ENCODE data around the gene WIPI1.

DNA sequence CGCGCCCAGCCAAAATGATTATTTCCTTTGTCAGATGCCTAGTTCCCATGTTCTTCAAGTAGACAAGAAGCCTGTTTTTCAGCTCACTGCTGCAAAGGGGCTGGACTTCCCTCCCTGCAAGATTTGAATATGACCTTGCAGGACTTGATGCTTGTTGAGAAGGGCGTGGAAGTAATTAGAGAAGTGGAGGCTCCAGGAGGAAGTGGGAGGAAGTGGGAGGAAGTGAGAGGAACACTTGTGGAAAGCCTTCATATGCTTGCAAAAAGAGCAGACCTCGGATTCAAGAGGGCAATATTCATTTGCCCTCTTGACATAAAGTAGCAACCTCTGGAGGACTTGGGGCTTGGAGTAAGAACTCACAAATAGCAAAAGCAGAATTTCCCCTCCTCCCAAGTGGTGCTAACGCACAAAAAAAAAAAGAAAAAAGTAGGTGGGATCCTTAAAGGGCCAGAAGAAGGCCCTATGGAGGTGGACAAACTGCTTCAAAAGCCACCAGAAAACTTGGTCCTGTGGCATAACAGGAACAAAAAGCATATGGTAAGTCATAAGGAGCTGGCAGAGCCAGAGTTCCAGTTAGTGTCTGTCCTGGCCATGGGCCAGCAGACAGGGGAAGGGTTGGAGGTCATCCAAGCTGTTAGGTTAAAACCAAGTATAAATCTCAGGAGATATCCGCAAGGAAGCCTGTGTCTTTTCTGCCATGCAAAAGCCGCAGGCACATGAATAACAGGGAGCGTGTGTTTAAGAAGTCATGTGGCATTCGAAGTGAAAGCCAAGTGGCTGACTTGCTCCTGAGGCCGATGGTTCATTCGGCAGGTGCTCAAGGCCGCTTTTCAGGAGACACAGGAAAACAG lies 34.3 kb upstream of the WIPI1 start:
- TF ChIP-seq POLR2AphosphoS5 (IDR thresholded peaks at IDR 0.05; ENCODE audit: low read depth, low read length), result no peak
- TF ChIP-seq, protein P1, sequence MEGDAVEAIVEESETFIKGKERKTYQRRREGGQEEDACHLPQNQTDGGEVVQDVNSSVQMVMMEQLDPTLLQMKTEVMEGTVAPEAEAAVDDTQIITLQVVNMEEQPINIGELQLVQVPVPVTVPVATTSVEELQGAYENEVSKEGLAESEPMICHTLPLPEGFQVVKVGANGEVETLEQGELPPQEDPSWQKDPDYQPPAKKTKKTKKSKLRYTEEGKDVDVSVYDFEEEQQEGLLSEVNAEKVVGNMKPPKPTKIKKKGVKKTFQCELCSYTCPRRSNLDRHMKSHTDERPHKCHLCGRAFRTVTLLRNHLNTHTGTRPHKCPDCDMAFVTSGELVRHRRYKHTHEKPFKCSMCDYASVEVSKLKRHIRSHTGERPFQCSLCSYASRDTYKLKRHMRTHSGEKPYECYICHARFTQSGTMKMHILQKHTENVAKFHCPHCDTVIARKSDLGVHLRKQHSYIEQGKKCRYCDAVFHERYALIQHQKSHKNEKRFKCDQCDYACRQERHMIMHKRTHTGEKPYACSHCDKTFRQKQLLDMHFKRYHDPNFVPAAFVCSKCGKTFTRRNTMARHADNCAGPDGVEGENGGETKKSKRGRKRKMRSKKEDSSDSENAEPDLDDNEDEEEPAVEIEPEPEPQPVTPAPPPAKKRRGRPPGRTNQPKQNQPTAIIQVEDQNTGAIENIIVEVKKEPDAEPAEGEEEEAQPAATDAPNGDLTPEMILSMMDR (IDR thresholded peaks at IDR 0.05), result no peak
- TF ChIP-seq, protein P2, sequence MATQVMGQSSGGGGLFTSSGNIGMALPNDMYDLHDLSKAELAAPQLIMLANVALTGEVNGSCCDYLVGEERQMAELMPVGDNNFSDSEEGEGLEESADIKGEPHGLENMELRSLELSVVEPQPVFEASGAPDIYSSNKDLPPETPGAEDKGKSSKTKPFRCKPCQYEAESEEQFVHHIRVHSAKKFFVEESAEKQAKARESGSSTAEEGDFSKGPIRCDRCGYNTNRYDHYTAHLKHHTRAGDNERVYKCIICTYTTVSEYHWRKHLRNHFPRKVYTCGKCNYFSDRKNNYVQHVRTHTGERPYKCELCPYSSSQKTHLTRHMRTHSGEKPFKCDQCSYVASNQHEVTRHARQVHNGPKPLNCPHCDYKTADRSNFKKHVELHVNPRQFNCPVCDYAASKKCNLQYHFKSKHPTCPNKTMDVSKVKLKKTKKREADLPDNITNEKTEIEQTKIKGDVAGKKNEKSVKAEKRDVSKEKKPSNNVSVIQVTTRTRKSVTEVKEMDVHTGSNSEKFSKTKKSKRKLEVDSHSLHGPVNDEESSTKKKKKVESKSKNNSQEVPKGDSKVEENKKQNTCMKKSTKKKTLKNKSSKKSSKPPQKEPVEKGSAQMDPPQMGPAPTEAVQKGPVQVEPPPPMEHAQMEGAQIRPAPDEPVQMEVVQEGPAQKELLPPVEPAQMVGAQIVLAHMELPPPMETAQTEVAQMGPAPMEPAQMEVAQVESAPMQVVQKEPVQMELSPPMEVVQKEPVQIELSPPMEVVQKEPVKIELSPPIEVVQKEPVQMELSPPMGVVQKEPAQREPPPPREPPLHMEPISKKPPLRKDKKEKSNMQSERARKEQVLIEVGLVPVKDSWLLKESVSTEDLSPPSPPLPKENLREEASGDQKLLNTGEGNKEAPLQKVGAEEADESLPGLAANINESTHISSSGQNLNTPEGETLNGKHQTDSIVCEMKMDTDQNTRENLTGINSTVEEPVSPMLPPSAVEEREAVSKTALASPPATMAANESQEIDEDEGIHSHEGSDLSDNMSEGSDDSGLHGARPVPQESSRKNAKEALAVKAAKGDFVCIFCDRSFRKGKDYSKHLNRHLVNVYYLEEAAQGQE (IDR thresholded peaks at IDR 0.05; ENCODE audit: insufficient read depth in 1 of 2, low read depth in 2 of 2, low read length in 1 of 2), result no peak
- no peak for TF ChIP-seq TCF7L2 (IDR thresholded peaks at IDR 0.05; ENCODE audit: low read depth, low read length)

Data from Panc1 (cell line).